ENCODE data around the gene MMP25.

Gene MMP25

GRCh38 chr16:3084491-3084890 lies 38.1 kb downstream of the MMP25 start:
- no peak for TF ChIP-seq TAF1 (IDR thresholded peaks at IDR 0.05; ENCODE audit: borderline replicate concordance, insufficient read depth, low read length)
- TF ChIP-seq FOXP2 (optimal IDR thresholded peaks at IDR 0.05; ENCODE audit: borderline replicate concordance, extremely low read depth, extremely low read length, insufficient read depth): no peak
- TF ChIP-seq, protein P1, sequence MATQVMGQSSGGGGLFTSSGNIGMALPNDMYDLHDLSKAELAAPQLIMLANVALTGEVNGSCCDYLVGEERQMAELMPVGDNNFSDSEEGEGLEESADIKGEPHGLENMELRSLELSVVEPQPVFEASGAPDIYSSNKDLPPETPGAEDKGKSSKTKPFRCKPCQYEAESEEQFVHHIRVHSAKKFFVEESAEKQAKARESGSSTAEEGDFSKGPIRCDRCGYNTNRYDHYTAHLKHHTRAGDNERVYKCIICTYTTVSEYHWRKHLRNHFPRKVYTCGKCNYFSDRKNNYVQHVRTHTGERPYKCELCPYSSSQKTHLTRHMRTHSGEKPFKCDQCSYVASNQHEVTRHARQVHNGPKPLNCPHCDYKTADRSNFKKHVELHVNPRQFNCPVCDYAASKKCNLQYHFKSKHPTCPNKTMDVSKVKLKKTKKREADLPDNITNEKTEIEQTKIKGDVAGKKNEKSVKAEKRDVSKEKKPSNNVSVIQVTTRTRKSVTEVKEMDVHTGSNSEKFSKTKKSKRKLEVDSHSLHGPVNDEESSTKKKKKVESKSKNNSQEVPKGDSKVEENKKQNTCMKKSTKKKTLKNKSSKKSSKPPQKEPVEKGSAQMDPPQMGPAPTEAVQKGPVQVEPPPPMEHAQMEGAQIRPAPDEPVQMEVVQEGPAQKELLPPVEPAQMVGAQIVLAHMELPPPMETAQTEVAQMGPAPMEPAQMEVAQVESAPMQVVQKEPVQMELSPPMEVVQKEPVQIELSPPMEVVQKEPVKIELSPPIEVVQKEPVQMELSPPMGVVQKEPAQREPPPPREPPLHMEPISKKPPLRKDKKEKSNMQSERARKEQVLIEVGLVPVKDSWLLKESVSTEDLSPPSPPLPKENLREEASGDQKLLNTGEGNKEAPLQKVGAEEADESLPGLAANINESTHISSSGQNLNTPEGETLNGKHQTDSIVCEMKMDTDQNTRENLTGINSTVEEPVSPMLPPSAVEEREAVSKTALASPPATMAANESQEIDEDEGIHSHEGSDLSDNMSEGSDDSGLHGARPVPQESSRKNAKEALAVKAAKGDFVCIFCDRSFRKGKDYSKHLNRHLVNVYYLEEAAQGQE (IDR thresholded peaks at IDR 0.05; ENCODE audit: insufficient read depth in 1 of 2, low read depth in 2 of 2, low read length in 2 of 2): no peak
- TF ChIP-seq POLR2AphosphoS5 (IDR thresholded peaks at IDR 0.05; ENCODE audit: low read depth, low read length): no peak
- no peak for TF ChIP-seq SIN3A (IDR thresholded peaks at IDR 0.05; ENCODE audit: borderline replicate concordance, insufficient read depth, low read length)

DNA sequence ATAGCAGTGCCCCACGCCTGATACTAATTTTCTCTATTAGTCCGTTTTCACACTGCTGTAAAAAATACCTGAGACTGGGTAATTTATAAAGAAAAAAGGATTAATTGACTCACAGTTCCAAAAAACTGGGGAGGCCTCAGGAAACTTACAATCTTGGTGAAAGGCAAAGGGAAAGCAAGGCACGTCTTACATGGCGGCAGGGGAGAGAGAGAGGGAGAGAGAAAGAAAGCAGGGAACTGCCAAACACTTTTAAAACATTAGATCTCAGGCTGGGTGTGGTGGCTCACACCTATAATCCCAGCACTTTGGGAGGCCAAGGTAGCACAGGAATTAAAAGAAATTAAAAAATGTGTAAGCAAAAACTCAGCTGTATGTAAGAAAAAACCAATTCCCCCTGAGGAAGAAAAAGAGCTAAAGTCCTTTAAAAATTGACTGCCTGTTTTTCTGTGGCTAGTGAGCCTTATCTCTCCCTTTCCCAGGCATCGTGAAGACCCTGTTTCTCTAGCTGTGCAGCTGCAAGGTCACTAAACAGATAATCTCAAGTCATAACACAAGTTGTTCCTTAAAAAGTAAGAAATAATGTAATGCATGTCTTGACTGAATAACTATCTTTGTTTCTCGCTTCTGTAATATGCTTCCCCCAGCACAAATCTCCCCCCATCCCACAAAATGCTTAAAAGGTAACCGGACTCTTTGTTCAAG lies 38.8 kb downstream of the MMP25 start:
- TF ChIP-seq TAF1 (IDR thresholded peaks at IDR 0.05; ENCODE audit: borderline replicate concordance, insufficient read depth, low read length): no peak
- no peak for TF ChIP-seq POLR2AphosphoS5 (IDR thresholded peaks at IDR 0.05; ENCODE audit: low read depth, low read length)
- TF ChIP-seq, protein P1 (IDR thresholded peaks at IDR 0.05; ENCODE audit: insufficient read depth in 1 of 2, low read depth in 2 of 2, low read length in 2 of 2): no peak
- no peak for TF ChIP-seq FOXP2 (optimal IDR thresholded peaks at IDR 0.05; ENCODE audit: borderline replicate concordance, extremely low read depth, extremely low read length, insufficient read depth)
- TF ChIP-seq SIN3A (IDR thresholded peaks at IDR 0.05; ENCODE audit: borderline replicate concordance, insufficient read depth, low read length): no peak

DNA sequence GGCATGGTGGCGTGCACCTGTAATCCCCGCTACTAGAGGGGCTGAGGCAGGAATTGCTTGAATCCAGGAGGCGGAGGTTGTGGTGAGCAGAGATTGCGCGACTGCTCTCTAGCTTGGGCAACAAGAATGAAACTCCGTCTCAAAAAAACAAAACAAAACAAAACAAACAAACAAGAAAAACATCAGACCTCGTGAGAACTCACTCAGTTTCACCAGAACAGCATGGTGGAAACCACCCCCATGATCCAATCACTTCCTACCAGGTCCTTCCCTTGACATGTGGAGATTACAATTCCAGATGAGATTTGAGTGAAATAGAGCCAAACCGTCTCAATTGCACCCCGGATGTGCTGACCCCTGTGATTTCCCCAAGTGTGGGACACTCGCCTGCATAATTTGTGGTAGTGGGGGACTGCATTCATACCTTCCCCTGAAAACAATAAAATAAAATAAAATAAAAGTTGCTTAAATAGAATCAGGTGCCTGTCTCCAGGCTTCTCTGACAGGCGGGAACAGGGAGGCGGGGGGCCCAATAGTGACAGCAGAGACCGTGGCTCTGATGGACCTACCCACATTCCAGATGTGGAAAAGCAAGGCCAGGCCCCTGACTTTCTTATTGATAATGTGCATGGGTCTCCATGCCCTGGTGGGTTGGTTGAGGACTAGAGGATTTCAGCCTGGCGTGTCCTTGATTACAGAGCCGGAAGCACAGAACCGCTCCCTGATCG lies 39.7 kb downstream of the MMP25 start:
- TF ChIP-seq, protein P1 (IDR thresholded peaks at IDR 0.05; ENCODE audit: insufficient read depth in 1 of 2, low read depth in 2 of 2, low read length in 2 of 2): no peak
- no peak for TF ChIP-seq FOXP2 (optimal IDR thresholded peaks at IDR 0.05; ENCODE audit: borderline replicate concordance, extremely low read depth, extremely low read length, insufficient read depth)
- TF ChIP-seq POLR2AphosphoS5 (IDR thresholded peaks at IDR 0.05; ENCODE audit: low read depth, low read length): no peak
- no peak for TF ChIP-seq SIN3A (IDR thresholded peaks at IDR 0.05; ENCODE audit: borderline replicate concordance, insufficient read depth, low read length)
- TF ChIP-seq TAF1 (IDR thresholded peaks at IDR 0.05; ENCODE audit: borderline replicate concordance, insufficient read depth, low read length): no peak

DNA sequence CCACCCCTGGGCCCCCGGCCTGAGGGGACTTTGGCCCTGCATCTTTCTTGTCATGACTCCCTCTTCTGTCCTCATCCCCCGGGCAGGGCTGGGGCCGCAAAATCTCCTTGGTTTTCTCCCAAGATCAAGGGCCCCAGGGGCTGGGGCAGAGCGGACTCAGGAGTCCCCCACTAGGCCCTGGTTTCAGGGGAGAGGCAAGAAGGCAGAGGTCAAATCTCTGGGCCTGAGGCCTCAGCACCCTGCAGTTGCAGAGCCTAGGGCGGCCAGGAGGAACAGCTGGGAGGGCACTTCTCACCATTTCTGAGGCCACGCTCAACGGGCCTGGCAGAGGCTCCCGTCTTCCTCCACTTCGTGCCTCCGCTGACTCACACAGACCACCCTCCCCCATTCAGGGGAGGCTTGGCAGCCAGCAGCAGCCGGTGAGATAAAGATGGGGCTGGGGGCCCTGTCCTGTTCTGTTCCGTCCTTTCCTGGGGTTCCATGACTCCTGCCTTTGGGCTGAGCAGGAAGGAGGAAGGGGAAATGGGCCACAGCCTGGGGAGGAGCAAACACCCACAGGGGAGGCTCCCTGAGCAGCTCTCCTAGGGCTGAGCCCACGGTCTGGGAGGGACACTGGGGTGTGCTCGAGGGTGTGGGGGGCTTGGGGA lies 40.4 kb downstream of the MMP25 start:
- TF ChIP-seq POLR2AphosphoS5 (IDR thresholded peaks at IDR 0.05; ENCODE audit: low read depth, low read length): no peak
- TF ChIP-seq, protein P1 (IDR thresholded peaks at IDR 0.05; ENCODE audit: insufficient read depth in 1 of 2, low read depth in 2 of 2, low read length in 2 of 2): no peak
- TF ChIP-seq FOXP2 (optimal IDR thresholded peaks at IDR 0.05; ENCODE audit: borderline replicate concordance, extremely low read depth, extremely low read length, insufficient read depth): no peak
- TF ChIP-seq SIN3A (IDR thresholded peaks at IDR 0.05; ENCODE audit: borderline replicate concordance, insufficient read depth, low read length): no peak
